ENCODE measurements around the gene PHACTR1.
A peak's percentile ranks its signal among the peaks of the same experiment; 100 is the strongest.

The PHACTR1 gene

GRCh38 chr6:13195803-13196202, 479.2 kb downstream of the PHACTR1 start:
- no peak for DNase-seq (ENCODE audit: low read depth)

- no peak for DNase-seq (ENCODE audit: low read depth)
Measured at GRCh38 chr6:13198168-13198567, 481.6 kb downstream of the PHACTR1 start.

GRCh38 chr6:13201336-13201735, 484.8 kb downstream of the PHACTR1 start:
- DNase-seq (ENCODE audit: low read depth) = no peak

GRCh38 chr6:13203145-13203544, 486.6 kb downstream of the PHACTR1 start:
- no peak for DNase-seq (ENCODE audit: low read depth)

GRCh38 chr6:13205106-13205505, 488.5 kb downstream of the PHACTR1 start:
- DNase-seq (ENCODE audit: low read depth) = no peak

GRCh38 chr6:13212096-13212495, 495.5 kb downstream of the PHACTR1 start:
- no peak for DNase-seq (ENCODE audit: low read depth)

- DNase-seq (ENCODE audit: low read depth) = no peak
Measured at GRCh38 chr6:13212538-13212937, 496.0 kb downstream of the PHACTR1 start.

DNA sequence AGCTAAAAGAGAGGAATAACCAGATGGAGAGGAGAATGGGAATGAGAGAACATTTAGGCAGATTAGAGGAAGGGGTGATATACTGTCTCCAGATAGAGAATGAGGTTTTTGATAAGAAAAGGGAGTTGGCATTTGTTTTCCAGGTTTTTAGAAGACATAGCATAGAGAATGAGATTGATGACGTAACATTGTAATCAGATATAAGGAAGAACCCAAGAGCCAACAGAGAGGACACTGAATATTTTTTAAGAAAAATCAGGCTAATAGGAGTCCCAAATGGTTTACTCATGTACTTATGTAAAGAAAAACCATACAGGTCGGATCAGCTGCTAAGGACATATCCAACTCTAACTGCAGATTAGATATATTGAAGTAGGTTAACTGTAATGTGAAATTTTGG, 498.8 kb downstream of the PHACTR1 start:
- no peak for DNase-seq (ENCODE audit: low read depth)

DNA sequence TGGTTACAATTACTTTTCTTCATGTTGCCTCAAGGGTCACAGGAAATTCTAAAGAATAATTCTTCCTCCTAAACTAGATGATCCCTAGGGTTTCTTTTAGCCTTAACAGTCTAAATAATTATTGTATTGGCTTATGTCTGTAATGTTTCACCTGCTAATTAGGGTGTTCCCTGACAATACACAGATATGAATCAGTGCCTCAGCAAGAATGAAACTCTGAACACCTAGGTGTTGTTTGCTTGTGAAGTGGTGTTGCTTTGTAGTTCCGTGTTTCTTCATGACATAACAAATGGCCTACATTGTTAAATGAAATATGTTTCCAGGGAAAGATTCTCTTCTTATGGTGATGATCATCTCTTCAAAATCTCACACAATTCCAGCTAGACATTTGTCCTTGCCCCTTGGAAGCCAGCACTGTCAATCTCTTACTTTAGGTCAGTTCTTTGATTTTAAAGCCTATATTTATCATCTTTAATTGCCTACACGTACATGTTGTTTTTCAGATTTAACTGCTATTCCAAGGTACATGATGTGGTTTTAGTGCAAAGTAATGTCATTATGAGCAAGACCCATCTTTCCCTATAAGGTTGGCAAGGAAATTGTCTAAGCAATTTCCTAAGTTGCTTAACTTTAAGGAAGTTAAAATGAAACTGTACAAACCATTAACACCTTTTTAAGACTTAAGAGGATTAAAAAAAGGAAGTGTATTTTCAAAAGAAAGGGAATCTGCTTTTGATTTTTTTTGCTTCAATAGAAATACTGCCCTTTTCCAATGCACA, 499.9 kb downstream of the PHACTR1 start:
- no peak for DNase-seq (ENCODE audit: low read depth)

DNA sequence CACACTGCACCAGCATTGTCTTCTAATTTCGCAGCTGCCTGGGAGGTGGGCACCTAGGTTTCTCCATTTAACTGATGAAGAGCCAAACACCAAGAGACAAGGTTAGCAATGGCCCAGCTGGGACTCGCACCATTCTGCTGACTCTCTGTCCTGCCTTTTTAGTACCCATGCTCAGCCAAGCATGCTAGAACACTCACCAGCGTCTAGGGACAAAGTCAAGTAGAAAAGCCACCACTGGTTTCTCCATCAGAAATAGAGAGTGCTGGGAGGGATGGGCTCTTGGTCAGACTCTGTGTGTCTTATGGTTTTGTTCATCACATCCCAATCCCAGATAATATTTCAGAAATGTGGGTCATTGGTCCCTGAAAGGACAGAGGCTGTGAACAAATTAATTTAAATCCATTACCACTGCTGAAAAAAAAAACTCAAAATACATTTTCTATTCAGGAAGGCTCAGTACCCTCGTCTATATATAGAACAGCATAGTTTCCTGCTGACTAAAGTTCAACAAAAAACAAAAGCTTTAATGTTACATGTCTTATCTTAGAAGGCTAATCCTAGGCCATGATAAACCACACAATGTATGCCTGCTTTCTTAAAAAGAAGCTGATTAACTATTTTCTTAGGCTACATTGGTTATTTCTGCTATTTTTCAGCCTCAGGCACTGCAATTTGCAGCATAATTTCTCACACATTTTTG, 500.8 kb downstream of the PHACTR1 start:
- no peak for DNase-seq (ENCODE audit: low read depth)

DNA sequence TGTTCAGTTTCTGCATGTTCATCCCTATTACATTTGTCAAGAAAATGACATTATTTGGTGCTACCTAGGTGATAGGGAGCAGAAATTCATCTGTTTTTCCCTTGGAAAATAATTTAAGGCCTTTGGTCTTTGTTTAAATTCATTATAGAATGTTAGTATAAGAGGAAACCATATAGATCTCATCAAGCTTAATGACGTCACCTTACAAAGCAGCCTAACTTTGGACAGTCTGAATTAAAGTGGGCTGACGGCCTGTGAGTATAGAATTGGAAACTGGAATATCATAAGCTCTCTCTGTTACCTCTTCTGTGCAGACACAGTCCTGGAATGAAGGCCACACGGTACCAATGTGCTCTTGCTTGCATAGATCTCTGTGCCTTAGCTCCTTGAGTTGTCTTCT, 503.7 kb downstream of the PHACTR1 start:
- DNase-seq (ENCODE audit: low read depth) = no peak

GRCh38 chr6:13222048-13222447, 505.5 kb downstream of the PHACTR1 start:
- no peak for DNase-seq (ENCODE audit: low read depth)

GRCh38 chr6:13226071-13226470, 509.5 kb downstream of the PHACTR1 start:
- DNase-seq (ENCODE audit: low read depth) = no peak

DNA sequence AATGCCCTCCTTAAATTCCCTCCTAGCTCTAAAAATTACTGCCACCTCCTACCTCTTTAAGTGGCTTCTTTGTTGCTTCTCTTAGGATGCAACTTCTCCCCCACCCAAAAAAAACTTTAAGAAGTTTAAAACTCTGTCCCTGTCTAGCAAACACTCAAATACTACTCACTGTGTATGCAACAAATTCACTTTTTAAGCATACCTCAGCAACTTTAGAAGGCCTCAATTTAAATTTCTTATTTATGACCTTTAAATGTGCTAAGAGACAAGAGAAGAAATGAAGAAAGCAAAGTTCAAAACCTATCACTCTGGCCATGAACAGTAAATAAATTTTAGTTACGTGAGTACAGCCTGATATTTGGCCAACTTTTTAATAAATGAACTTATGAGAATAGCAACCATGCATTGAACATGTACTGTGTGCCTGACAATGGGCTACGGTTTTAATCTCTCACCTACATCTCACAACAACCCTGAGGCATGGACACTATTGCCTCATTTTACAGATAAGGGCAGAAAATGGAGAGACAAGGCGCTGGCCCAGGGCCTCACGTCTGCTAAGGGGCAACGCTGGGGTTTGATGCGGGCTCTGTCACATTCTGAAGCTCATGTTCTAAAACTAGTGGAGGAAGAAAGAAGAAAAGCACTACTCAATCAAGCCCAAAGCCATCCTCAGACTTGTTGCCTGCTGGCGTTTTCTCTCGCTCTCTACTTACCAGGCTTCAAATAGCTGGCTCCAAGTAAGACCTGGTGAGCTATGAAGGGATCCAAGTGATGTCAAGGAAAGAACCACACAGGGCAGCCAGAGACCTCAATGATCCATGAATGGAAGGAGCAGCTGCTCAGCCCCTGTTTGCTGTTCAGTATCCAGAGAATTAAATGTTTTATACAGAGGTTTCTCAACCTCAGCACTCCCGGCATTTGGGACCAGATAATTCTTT, 512.0 kb downstream of the PHACTR1 start:
- no peak for DNase-seq (ENCODE audit: low read depth)

DNA sequence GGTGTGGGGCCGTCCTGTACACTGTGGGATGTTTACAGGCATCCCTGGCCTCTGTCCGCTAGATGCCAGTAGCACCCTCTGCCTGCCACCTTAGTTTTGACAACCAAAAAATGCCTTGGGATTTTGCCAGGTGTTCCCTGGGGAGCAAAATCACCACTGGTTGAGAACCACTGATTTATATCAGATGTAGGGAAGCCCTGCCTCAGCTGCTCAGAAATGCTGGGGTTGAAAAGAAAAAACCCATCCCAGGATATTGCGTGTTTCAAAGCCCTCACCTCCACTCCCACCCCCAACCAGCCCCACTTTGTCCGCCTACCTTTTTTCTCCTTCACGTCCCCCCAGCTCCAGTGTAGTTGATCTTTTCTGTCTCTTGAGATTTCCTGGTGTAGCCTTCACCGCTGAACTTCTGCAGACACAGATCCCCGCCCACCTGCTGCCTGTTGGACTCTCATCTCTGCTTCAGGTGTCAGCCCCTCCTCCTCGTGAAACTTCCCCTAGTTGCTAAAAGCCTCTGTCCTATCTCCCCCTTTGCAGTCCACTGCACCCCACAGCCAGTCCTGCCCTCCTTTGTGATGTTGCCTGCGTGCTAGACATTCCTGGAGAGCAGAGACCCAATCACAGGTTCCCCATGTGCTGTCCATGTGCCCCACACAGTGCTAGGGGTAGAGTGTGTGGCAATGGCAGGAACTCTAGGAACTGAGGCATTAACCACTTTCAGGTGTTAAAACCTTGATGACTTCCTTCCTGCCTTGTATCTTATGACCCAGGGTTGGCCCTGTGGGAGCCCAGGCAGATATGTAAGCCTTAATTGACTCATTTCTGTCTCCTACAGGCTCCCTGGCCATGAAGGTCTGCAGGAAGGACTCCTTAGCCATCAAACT, 512.9 kb downstream of the PHACTR1 start:
- peak; percentile 6 for DNase-seq (ENCODE audit: low read depth)

DNA sequence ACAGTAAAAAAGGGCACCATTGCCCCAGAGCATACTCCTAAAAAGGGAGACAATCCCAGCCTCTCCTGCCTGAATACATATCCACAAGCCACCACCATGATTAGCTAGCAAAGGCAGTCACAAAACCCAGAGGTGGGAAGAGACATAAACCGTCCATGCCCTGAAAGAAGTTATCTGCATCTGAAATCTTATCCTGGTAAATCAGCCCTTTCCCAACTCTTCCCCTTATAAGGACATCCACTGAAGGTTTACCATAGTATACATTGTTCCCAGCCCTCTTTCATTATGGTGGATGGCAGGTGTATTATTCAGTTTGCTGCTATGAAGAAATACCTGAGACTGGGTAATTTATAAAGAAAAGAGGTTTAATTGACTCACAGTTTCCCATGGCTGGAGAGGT, 516.5 kb downstream of the PHACTR1 start:
- no peak for DNase-seq (ENCODE audit: low read depth)

DNA sequence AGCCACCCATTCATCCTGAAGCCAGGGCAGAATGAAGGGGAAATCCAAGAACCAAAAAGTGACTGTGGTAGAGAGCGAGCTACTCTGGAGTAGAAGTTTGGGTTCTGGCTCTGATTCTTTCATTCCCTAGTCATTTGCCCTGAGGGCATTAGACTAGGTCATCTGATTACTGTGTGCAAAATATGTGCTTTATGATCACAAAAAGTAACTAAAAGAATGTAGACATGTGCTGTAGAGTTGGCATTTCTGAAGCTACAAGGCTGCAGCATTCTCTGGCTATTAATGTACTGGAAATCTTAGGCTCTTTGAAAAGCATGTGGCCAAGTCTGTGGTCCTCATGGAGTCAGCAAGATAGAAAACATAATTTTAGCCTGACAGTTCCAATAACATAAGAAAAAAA, 517.6 kb downstream of the PHACTR1 start:
- DNase-seq (ENCODE audit: low read depth) = no peak

DNA sequence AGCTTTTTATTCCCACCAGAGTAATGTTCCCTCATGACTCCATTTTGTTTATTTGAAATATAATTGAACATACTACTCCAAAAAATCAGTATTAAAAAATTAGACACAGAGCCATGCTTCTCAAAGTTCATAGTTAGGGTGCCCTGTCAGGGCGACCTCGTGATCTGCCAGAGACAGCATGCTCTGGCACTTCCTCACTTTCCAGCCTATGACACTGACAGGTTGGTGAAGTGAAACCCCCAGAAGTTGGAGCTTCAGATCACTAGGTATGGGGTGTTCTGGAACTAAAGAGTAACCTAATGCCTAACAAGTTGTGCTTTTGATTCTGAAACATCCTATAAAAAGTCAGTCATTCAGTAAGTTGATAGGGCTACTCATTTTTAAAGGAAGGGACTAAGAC, 518.8 kb downstream of the PHACTR1 start:
- DNase-seq (ENCODE audit: low read depth) = no peak

DNA sequence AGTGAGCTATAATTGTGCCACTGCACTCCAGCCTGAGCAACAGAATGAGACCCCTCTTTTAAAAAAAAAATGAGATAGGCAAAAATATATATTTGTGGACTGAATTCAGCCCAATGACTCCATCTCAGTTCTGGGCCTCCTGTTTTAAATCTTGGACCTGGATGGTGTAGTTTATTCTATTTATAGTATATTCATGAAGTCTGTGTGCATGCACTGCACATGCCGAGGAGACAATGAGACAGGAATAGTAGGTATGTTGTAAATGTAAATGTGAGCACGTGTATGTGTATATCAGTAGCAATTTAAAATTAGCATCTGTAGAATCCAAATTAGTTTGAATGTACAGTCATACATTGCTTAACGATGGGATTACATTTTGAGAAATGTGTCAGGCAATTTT, 520.8 kb downstream of the PHACTR1 start:
- no peak for DNase-seq (ENCODE audit: low read depth)

GRCh38 chr6:13238017-13238416, 521.5 kb downstream of the PHACTR1 start:
- no peak for DNase-seq (ENCODE audit: low read depth)

DNA sequence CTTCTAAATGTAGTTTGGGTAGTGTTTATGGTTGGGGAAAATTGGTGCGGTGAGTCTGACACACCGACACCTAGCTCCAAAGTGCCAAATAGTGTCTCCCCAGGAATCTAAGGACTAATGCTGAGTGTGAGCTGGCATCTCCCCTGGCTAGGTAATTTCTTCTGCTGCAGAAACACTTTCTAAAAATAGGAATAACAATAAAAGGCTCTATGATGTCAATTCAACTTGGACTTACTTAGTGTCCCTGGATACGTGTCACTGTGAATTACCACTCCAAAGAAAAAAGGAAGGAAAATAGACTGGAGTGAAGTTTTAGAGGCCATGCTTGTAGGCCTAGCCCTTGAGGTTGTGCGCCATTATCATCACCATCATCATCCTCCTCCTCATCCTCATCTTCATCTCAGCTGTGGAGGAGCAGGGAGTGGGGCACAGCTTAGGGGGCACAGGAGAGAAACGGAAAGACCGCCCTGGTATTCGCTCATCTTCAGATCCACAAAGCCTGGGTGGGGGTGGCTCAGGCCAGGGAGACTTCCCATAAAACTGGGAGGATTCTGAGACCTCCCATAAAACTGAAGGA, 522.2 kb downstream of the PHACTR1 start:
- no peak for DNase-seq (ENCODE audit: low read depth)
